Measurements from ENCODE around the gene PPP1CA.

GRCh38 chr11:67393437-67393836, 8.2 kb downstream of the PPP1CA start:
- TF ChIP-seq CTCF (IDR thresholded peaks at IDR 0.05) (no peak), POLR2A (IDR thresholded peaks at IDR 0.05) (no peak)
